ENCODE measurements around the gene ATP1A2. TPM values are rescaled to one million over a fixed set of nuclear protein-coding genes. Genes with fewer than 3 reads are reported as not detected.

ATP1A2 gene
- total RNA-seq, 1 donor from 2014 or later = 0.76 TPM

GRCh38 chr1:160171980-160172379 is 56.4 kb downstream of the ATP1A2 start:
- TF ChIP-seq CTCF (IDR thresholded peaks at IDR 0.05; ENCODE audit: unreplicated experiment) = no peak
- no peaks in the 10 kb centered on the region for H3K9me3 Mint-ChIP-seq
- H3K27ac Mint-ChIP-seq = no peak overlapping the region
- H3K4me3 Mint-ChIP-seq = no peak overlapping the region
- H3K27me3 Mint-ChIP-seq (ENCODE audit: low read depth) = peaks cover 5% of the 10 kb centered on the region
- no peaks in the 10 kb centered on the region for H3K36me3 Mint-ChIP-seq
- H3K4me1 Mint-ChIP-seq = peaks cover 9% of the 10 kb centered on the region
- no peak for DNase-seq (ENCODE audit: low spot score in 2 of 2, unreplicated experiment in 2 of 2)

- Mint-ChIP-seq H3K9me3 (no peaks in the 10 kb centered on the region), H3K27me3 (ENCODE audit: low read depth) (peaks cover 5% of the 10 kb centered on the region), H3K36me3 (no peaks in the 10 kb centered on the region), H3K4me3 (no peak overlapping the region), H3K4me1 (peaks cover 15% of the 10 kb centered on the region), H3K27ac (peak overlapping the region; percentile 89)
- TF ChIP-seq CTCF (IDR thresholded peaks at IDR 0.05; ENCODE audit: unreplicated experiment) = no peak
- no peak for DNase-seq (ENCODE audit: low spot score in 2 of 2, unreplicated experiment in 2 of 2)
Measured at GRCh38 chr1:160177231-160177630, 61.7 kb downstream of the ATP1A2 start.

- H3K27ac Mint-ChIP-seq = peak overlapping the region; percentile 89
Measured at GRCh38 chr1:160177667-160178066, 62.1 kb downstream of the ATP1A2 start.

GRCh38 chr1:160178731-160179130 is 63.2 kb downstream of the ATP1A2 start:
- H3K4me3 Mint-ChIP-seq = no peak overlapping the region
- no peaks in the 10 kb centered on the region for H3K9me3 Mint-ChIP-seq
- TF ChIP-seq CTCF (IDR thresholded peaks at IDR 0.05; ENCODE audit: unreplicated experiment) = no peak
- DNase-seq (ENCODE audit: low spot score in 2 of 2, unreplicated experiment in 2 of 2) = no peak
- H3K27ac Mint-ChIP-seq = no peak overlapping the region
- H3K27me3 Mint-ChIP-seq (ENCODE audit: low read depth) = no peaks in the 10 kb centered on the region
- no peaks in the 10 kb centered on the region for H3K36me3 Mint-ChIP-seq
- H3K4me1 Mint-ChIP-seq = peaks cover 15% of the 10 kb centered on the region

More at GRCh38 chr1:160177667-160178066, 62.1 kb downstream of the ATP1A2 start:
- TF ChIP-seq CTCF (IDR thresholded peaks at IDR 0.05; ENCODE audit: unreplicated experiment) = no peak
- Mint-ChIP-seq H3K4me3 (no peak overlapping the region), H3K36me3 (no peaks in the 10 kb centered on the region), H3K4me1 (peaks cover 15% of the 10 kb centered on the region), H3K27me3 (ENCODE audit: low read depth) (peaks cover 3% of the 10 kb centered on the region), H3K9me3 (no peaks in the 10 kb centered on the region)
- DNase-seq (ENCODE audit: low spot score in 2 of 2, unreplicated experiment in 2 of 2) = no peak

- peaks cover 15% of the 10 kb centered on the region for H3K4me1 Mint-ChIP-seq
- H3K27ac Mint-ChIP-seq = no peak overlapping the region
- no peaks in the 10 kb centered on the region for H3K9me3 Mint-ChIP-seq
- no peaks in the 10 kb centered on the region for H3K36me3 Mint-ChIP-seq
- TF ChIP-seq CTCF (IDR thresholded peaks at IDR 0.05; ENCODE audit: unreplicated experiment) = no peak
- no peak for DNase-seq (ENCODE audit: low spot score in 2 of 2, unreplicated experiment in 2 of 2)
- H3K27me3 Mint-ChIP-seq (ENCODE audit: low read depth) = no peaks in the 10 kb centered on the region
- no peak overlapping the region for H3K4me3 Mint-ChIP-seq
Measured at GRCh38 chr1:160179336-160179735, 63.8 kb downstream of the ATP1A2 start.

GRCh38 chr1:160186246-160186645 is 70.7 kb downstream of the ATP1A2 start:
- H3K36me3 Mint-ChIP-seq = no peaks in the 10 kb centered on the region
- no peaks in the 10 kb centered on the region for H3K9me3 Mint-ChIP-seq
- H3K27me3 Mint-ChIP-seq (ENCODE audit: low read depth) = no peaks in the 10 kb centered on the region
- H3K4me1 Mint-ChIP-seq = peaks cover 6% of the 10 kb centered on the region
- no peak for DNase-seq (ENCODE audit: low spot score in 2 of 2, unreplicated experiment in 2 of 2)
- TF ChIP-seq CTCF (IDR thresholded peaks at IDR 0.05; ENCODE audit: unreplicated experiment) = no peak
- H3K4me3 Mint-ChIP-seq = no peak overlapping the region
- H3K27ac Mint-ChIP-seq = no peak overlapping the region

Measured in mesothelial cell of epicardium (in vitro differentiated cells).